ENCODE measurements around the gene DICER1.

DNA sequence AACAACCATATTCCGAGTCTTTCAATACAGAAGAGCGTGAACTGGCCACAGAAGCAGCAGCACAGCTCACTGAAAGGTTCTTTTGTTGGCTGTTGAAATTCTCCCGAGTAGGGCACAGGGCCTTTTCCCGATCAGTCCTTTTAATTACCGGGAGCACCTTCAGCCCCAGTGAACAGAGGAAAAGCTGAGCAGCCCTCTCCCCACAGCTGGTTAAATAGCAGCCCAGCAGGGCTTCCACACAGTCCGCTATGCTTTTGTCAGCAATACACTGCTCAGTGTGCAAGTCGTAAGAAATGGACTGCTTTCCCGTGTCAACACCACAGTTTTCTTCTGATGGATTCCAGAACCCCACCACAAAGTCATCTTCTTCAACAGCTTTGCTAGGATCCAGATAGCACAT, 61.3 kb downstream of the DICER1 start:
- TF ChIP-seq GATA2 (IDR thresholded peaks at IDR 0.05; ENCODE audit: low read depth, low read length) (no peak), GATA3 (IDR thresholded peaks at IDR 0.05; ENCODE audit: low read depth, low read length) (no peak)

Measured in SH-SY5Y (cell line).